H9 (cell line): ENCODE measurements around the gene TFB1M. TPM values are rescaled to one million over a fixed set of nuclear protein-coding genes. Genes with fewer than 3 reads are reported as not detected.

ENCODE experiments used
- DNase-seq: peaks from one replicate; pipeline ENCODE4 v3.0.0-alpha.2; 2017
- H2AFZ ChIP-seq: one replicate; pipeline ENCODE4 v1.6.1; 2013; ENCODE audit warnings: mild to moderate bottlenecking, low read length, control low read depth, moderate library complexity
- H2AK5ac ChIP-seq: 2 replicates; pipeline ENCODE4 v1.6.1; 2013; ENCODE audit warnings: low read length, control low read depth, mixed read lengths; ENCODE audit not compliant: insufficient read length
- H2BK120ac ChIP-seq: one replicate; pipeline ENCODE4 v1.6.1; 2013; ENCODE audit warnings: low read depth, mild to moderate bottlenecking, low read length, control low read depth, inconsistent platforms; ENCODE audit not compliant: poor library complexity, severe bottlenecking
- H2BK12ac ChIP-seq: 2 replicates; pipeline ENCODE4 v1.6.1; 2013; ENCODE audit warnings: low read length, control low read depth, mixed read lengths, low read depth; ENCODE audit not compliant: insufficient read length
- H2BK15ac ChIP-seq: 2 replicates; pipeline ENCODE4 v1.6.1; 2013; ENCODE audit warnings: low read depth, low read length, control low read depth
- H2BK20ac ChIP-seq: one replicate; pipeline ENCODE4 v1.6.1; 2013; ENCODE audit warnings: low read depth, mild to moderate bottlenecking, low read length, control low read depth, inconsistent platforms; ENCODE audit not compliant: poor library complexity, severe bottlenecking
- H2BK5ac ChIP-seq: 2 replicates; pipeline ENCODE4 v1.6.1; 2013; ENCODE audit warnings: low read length, control low read depth, mixed read lengths; ENCODE audit not compliant: insufficient read length
- H3K14ac ChIP-seq: 2 replicates; pipeline ENCODE4 v1.6.1; 2013; ENCODE audit warnings: low read length, control low read depth; ENCODE audit not compliant: insufficient read depth
- H3K18ac ChIP-seq: 2 replicates; pipeline ENCODE4 v1.6.1; 2013; ENCODE audit warnings: low read depth, mild to moderate bottlenecking, mixed read lengths, low read length, control low read depth; ENCODE audit not compliant: insufficient read length
- H3K23ac ChIP-seq: 2 replicates; pipeline ENCODE4 v1.6.1; 2013; ENCODE audit warnings: low read length, control low read depth, mixed read lengths, low read depth; ENCODE audit not compliant: insufficient read length
- H3K23me2 ChIP-seq: 2 replicates; pipeline ENCODE4 v1.6.1; 2013; ENCODE audit warnings: low read depth, mild to moderate bottlenecking, mixed read lengths, low read length, control low read depth; ENCODE audit not compliant: insufficient read length, poor library complexity, severe bottlenecking
- H3K27ac ChIP-seq: 2 replicates; pipeline ENCODE4 v1.5.1; 2013; ENCODE audit warnings: low read length, control low read depth, mixed read lengths, low read depth; ENCODE audit not compliant: insufficient read length
- H3K27me3 ChIP-seq: 2 replicates; pipeline ENCODE4 v1.6.1; 2013; ENCODE audit warnings: low read length, control low read depth, inconsistent platforms; ENCODE audit not compliant: insufficient read depth
- H3K4ac ChIP-seq: 2 replicates; pipeline ENCODE4 v1.6.1; 2013; ENCODE audit warnings: low read depth, mild to moderate bottlenecking, control low read depth, inconsistent platforms, low read length, moderate library complexity
- H3K4me1 ChIP-seq: 2 replicates; pipeline ENCODE4 v1.6.1; 2013; ENCODE audit warnings: low read length, control low read depth, inconsistent platforms; ENCODE audit not compliant: insufficient read depth
- H3K4me2 ChIP-seq: 2 replicates; pipeline ENCODE4 v1.6.1; 2013; ENCODE audit warnings: low read length, control low read depth, mixed read lengths; ENCODE audit not compliant: insufficient read length, insufficient read depth
- H3K56ac ChIP-seq: 2 replicates; pipeline ENCODE4 v1.6.1; 2013; ENCODE audit warnings: low read depth, mild to moderate bottlenecking, mixed read lengths, low read length, control low read depth; ENCODE audit not compliant: insufficient read length
- H3K79me1 ChIP-seq: 2 replicates; pipeline ENCODE4 v1.6.1; 2013; ENCODE audit warnings: low read depth, mild to moderate bottlenecking, moderate library complexity, low read length, control low read depth, inconsistent platforms; ENCODE audit not compliant: insufficient read depth, poor library complexity, severe bottlenecking
- H3K79me2 ChIP-seq: 2 replicates; pipeline ENCODE4 v1.6.1; 2013; ENCODE audit warnings: low read length, control low read depth, inconsistent platforms; ENCODE audit not compliant: insufficient read depth
- H3K9ac ChIP-seq: 2 replicates; pipeline ENCODE4 v1.6.1; 2013; ENCODE audit warnings: low read length, control low read depth, mixed read lengths; ENCODE audit not compliant: insufficient read length; ENCODE audit errors: extremely low read depth
- H3K9me3 ChIP-seq: one replicate; pipeline ENCODE4 v1.6.1; 2013; ENCODE audit warnings: low read depth, low read length, inconsistent platforms; ENCODE audit not compliant: control insufficient read depth
- H3T11ph ChIP-seq: one replicate; pipeline ENCODE4 v1.6.1; 2013; ENCODE audit warnings: mild to moderate bottlenecking, low read length, control low read depth, inconsistent platforms
- H4K20me1 ChIP-seq: one replicate; pipeline ENCODE4 v1.6.1; 2013; ENCODE audit not compliant: control insufficient read depth, insufficient read length, insufficient read depth
- H4K5ac ChIP-seq: 2 replicates; pipeline ENCODE4 v1.6.1; 2013; ENCODE audit warnings: low read depth, mild to moderate bottlenecking, mixed read lengths, low read length, control low read depth; ENCODE audit not compliant: insufficient read length
- H4K8ac ChIP-seq: replicated peaks from 2 replicates; pipeline ENCODE4 v1.6.1; 2013; ENCODE audit warnings: low read length, control low read depth, mixed read lengths, low read depth; ENCODE audit not compliant: insufficient read length
- H4K91ac ChIP-seq: 2 replicates; pipeline ENCODE4 v1.6.1; 2013; ENCODE audit warnings: low read depth, mild to moderate bottlenecking, moderate library complexity, mixed read lengths, low read length, control low read depth; ENCODE audit not compliant: insufficient read length
- H3K27ac Mint-ChIP-seq, 3 experiments: 2 replicates in 2 of 3; 3 replicates in 1 of 3; pipeline ENCODE4 v1.8.0; 2020 to 2021; ENCODE audit warnings: mixed read lengths in 3 of 3, mild to moderate bottlenecking in 1 of 3, moderate library complexity in 1 of 3
- H3K27me3 Mint-ChIP-seq: 2 replicates; pipeline ENCODE4 v1.8.0; 2021; ENCODE audit warnings: low read depth, mild to moderate bottlenecking, moderate library complexity, mixed read lengths
- H3K36me3 Mint-ChIP-seq, 3 experiments: 2 replicates in 2 of 3; 3 replicates in 1 of 3; pipeline ENCODE4 v1.8.0; 2020 to 2021; ENCODE audit warnings: low read depth in 3 of 3, mixed read lengths in 3 of 3; ENCODE audit not compliant: insufficient read depth in 1 of 3
- H3K4me1 Mint-ChIP-seq, 2 experiments: 2 replicates each; pipeline ENCODE4 v1.8.0; 2020; ENCODE audit warnings: mixed read lengths in 2 of 2
- H3K4me3 Mint-ChIP-seq, 2 experiments: 2 replicates in 1 of 2; 3 replicates in 1 of 2; pipeline ENCODE4 v1.8.0; 2020 to 2021; ENCODE audit warnings: mild to moderate bottlenecking in 2 of 2, mixed read lengths in 2 of 2, moderate library complexity in 1 of 2
- H3K9me3 Mint-ChIP-seq, 2 experiments: 2 replicates in 1 of 2; 3 replicates in 1 of 2; pipeline ENCODE4 v1.8.0; 2020; ENCODE audit warnings: mild to moderate bottlenecking in 2 of 2, mixed read lengths in 2 of 2, moderate library complexity in 1 of 2
- WGBS: extraction: QIAGEN DNeasy Blood & Tissue Kit; methylation state at CpG from one replicate; pipeline ENCODE4 v1.1.7; 2013; ENCODE audit warnings: missing lambda C conversion rate, low lambda C conversion rate, mixed read lengths; ENCODE audit not compliant: insufficient read length; ENCODE audit errors: extremely low coverage; 5-methylcytosine and 5-hydroxymethylcytosine counted together
- total RNA-seq: library from RNA; stranded (reverse); gene quantifications from 2 replicates; pipeline ENCODE4 v1.2.1, GENCODE V29; 2021
- TF ChIP-seq, protein P1 (sequence below): fragments of 200-600 bp; sonication (generic); conservative IDR thresholded peaks from 3 replicates; pipeline ENCODE4 v1.8.0; 2021; ENCODE audit warnings: antibody characterized with exemption, mild to moderate bottlenecking

Gene TFB1M
- total RNA-seq, 1 experiment from 2014 or later: 28.6 TPM

DNA sequence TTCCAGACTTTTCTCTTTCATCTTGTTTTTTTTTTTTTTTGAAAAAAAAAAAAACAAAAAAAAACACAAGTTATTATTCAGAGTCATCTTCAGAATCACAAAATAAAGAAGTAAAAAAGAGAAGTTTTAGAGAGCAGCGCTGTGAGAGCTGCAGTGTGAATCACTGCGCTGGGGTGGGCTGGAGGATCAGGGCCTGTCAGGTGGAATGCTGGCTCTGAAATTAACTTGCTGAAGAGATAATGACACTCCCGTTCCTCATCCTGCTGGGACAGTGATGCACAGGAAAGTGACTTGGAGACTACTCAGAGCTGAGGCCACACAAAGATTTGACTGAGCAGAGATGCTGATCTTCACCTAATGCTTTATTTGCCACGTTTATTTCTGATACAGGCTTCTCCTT, 93.2 kb downstream of the TFB1M start:
- no peak overlapping the region for H3K4me3 Mint-ChIP-seq
- DNase-seq: no peak
- Histone ChIP-seq H2BK15ac (no peak overlapping the region), H2AK5ac (no peak overlapping the region), H3K14ac (no peak overlapping the region), H3K23ac (no peak overlapping the region), H2BK12ac (no peak overlapping the region), H3K27me3 (no peaks in the 10 kb centered on the region), H3K18ac (no peak overlapping the region), H3K4ac (no peak overlapping the region), H2BK120ac (no peak overlapping the region), H3K79me1 (no peaks in the 10 kb centered on the region), H3K56ac (no peak overlapping the region), H3K27ac (no peak overlapping the region), H3T11ph (no peak overlapping the region), H2BK20ac (no peak overlapping the region), H4K8ac (no peak overlapping the region), H3K23me2 (no peaks in the 10 kb centered on the region), H3K4me1 (no peaks in the 10 kb centered on the region), H3K4me2 (no peak overlapping the region), H2AFZ (no peak overlapping the region), H4K5ac (no peak overlapping the region), H3K9ac (no peak overlapping the region), H4K20me1 (no peaks in the 10 kb centered on the region), H4K91ac (no peak overlapping the region), H2BK5ac (no peak overlapping the region), H3K79me2 (no peaks in the 10 kb centered on the region), H3K9me3 (no peaks in the 10 kb centered on the region)
- H3K27ac Mint-ChIP-seq: peak overlapping the region in 1 of 3 experiments; percentile 55; a peak in 1 of 7 replicates
- H3K36me3 Mint-ChIP-seq: peaks cover 0 to 9% (median 7%) of the 10 kb centered on the region in 3 experiments; a peak in 4 of 7 replicates
- no peaks in the 10 kb centered on the region for H3K9me3 Mint-ChIP-seq
- TF ChIP-seq, protein P1, sequence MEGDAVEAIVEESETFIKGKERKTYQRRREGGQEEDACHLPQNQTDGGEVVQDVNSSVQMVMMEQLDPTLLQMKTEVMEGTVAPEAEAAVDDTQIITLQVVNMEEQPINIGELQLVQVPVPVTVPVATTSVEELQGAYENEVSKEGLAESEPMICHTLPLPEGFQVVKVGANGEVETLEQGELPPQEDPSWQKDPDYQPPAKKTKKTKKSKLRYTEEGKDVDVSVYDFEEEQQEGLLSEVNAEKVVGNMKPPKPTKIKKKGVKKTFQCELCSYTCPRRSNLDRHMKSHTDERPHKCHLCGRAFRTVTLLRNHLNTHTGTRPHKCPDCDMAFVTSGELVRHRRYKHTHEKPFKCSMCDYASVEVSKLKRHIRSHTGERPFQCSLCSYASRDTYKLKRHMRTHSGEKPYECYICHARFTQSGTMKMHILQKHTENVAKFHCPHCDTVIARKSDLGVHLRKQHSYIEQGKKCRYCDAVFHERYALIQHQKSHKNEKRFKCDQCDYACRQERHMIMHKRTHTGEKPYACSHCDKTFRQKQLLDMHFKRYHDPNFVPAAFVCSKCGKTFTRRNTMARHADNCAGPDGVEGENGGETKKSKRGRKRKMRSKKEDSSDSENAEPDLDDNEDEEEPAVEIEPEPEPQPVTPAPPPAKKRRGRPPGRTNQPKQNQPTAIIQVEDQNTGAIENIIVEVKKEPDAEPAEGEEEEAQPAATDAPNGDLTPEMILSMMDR: no peak
- whole genome bisulfite sequencing: no CpG with 5 or more reads among the region's 4 CpGs
- no peaks in the 10 kb centered on the region for H3K27me3 Mint-ChIP-seq
- peaks cover 9 to 19% of the 10 kb centered on the region in 2 experiments for H3K4me1 Mint-ChIP-seq
